ENCODE data around the gene HEATR9.

Gene HEATR9

GRCh38 chr17:35914354-35914753, 45.7 kb upstream of the HEATR9 start:
- no peaks in the 10 kb centered on the region for H3K9me3 ChIP-seq (replicated peaks; ENCODE audit: insufficient read depth, low read length)
- H3K79me2 ChIP-seq (ENCODE audit: low read length), result no peaks in the 10 kb centered on the region
- H3K4me2 ChIP-seq (ENCODE audit: low read depth, low read length), result no peak overlapping the region
- no peaks in the 10 kb centered on the region for H3F3A ChIP-seq (ENCODE audit: insufficient read depth, low read length)
- no peak overlapping the region for H2AFZ ChIP-seq (ENCODE audit: low read length)
- no peaks in the 10 kb centered on the region for H3K4me1 ChIP-seq (ENCODE audit: low read length)
- H3K9me2 ChIP-seq (replicated peaks; ENCODE audit: insufficient read depth, low read length), result no peaks in the 10 kb centered on the region
- DNase-seq, result no peak
- no peak overlapping the region for H3K27ac ChIP-seq (ENCODE audit: low read length)
- no peaks in the 10 kb centered on the region for H4K20me1 ChIP-seq (ENCODE audit: insufficient read depth, low read length)
- no peak overlapping the region for H3K9ac ChIP-seq (ENCODE audit: low read length)
- H3K4me3 ChIP-seq (ENCODE audit: low read length), result no peak overlapping the region
- no peaks in the 10 kb centered on the region for H3K27me3 ChIP-seq (replicated peaks; ENCODE audit: insufficient read depth, low read length)
- H3K36me3 ChIP-seq (replicated peaks; ENCODE audit: insufficient read depth, low read length), result no peaks in the 10 kb centered on the region
- TF ChIP-seq EZH2 (optimal IDR thresholded peaks at IDR 0.05; ENCODE audit: low read depth, low read length), result no peak
- TF ChIP-seq CTCF (IDR thresholded peaks at IDR 0.05; ENCODE audit: low read length), result no peak
- TF ChIP-seq EZH2phosphoT487 (IDR thresholded peaks at IDR 0.05; ENCODE audit: low read length), result no peak

- TF ChIP-seq CTCF (IDR thresholded peaks at IDR 0.05; ENCODE audit: low read length) (no peak), EZH2phosphoT487 (IDR thresholded peaks at IDR 0.05; ENCODE audit: low read length) (no peak), EZH2 (optimal IDR thresholded peaks at IDR 0.05; ENCODE audit: low read depth, low read length) (no peak)
- no peak overlapping the region for H2AFZ ChIP-seq (ENCODE audit: low read length)
- H3K27ac ChIP-seq (ENCODE audit: low read length), result no peak overlapping the region
- H3K36me3 ChIP-seq (replicated peaks; ENCODE audit: insufficient read depth, low read length), result no peaks in the 10 kb centered on the region
- no peaks in the 10 kb centered on the region for H3K4me1 ChIP-seq (ENCODE audit: low read length)
- no peak overlapping the region for H3K4me2 ChIP-seq (ENCODE audit: low read depth, low read length)
- no peaks in the 10 kb centered on the region for H3K9me3 ChIP-seq (replicated peaks; ENCODE audit: insufficient read depth, low read length)
- no peaks in the 10 kb centered on the region for H3K27me3 ChIP-seq (replicated peaks; ENCODE audit: insufficient read depth, low read length)
- no peak overlapping the region for H3K4me3 ChIP-seq (ENCODE audit: low read length)
- no peak for DNase-seq
- no peaks in the 10 kb centered on the region for H3K79me2 ChIP-seq (ENCODE audit: low read length)
- no peaks in the 10 kb centered on the region for H4K20me1 ChIP-seq (ENCODE audit: insufficient read depth, low read length)
- H3K9ac ChIP-seq (ENCODE audit: low read length), result no peak overlapping the region
- H3K9me2 ChIP-seq (replicated peaks; ENCODE audit: insufficient read depth, low read length), result no peaks in the 10 kb centered on the region
- H3F3A ChIP-seq (ENCODE audit: insufficient read depth, low read length), result no peaks in the 10 kb centered on the region
These were observed 44.9 kb upstream of the HEATR9 start for GRCh38 chr17:35913609-35914008.

GRCh38 chr17:35912942-35913341, 44.3 kb upstream of the HEATR9 start:
- no peak for DNase-seq
- no peaks in the 10 kb centered on the region for H3K9me3 ChIP-seq (replicated peaks; ENCODE audit: insufficient read depth, low read length)
- no peaks in the 10 kb centered on the region for H3K36me3 ChIP-seq (replicated peaks; ENCODE audit: insufficient read depth, low read length)
- no peaks in the 10 kb centered on the region for H3F3A ChIP-seq (ENCODE audit: insufficient read depth, low read length)
- no peak overlapping the region for H2AFZ ChIP-seq (ENCODE audit: low read length)
- no peaks in the 10 kb centered on the region for H3K27me3 ChIP-seq (replicated peaks; ENCODE audit: insufficient read depth, low read length)
- H3K9ac ChIP-seq (ENCODE audit: low read length), result no peak overlapping the region
- no peak for TF ChIP-seq EZH2phosphoT487 (IDR thresholded peaks at IDR 0.05; ENCODE audit: low read length)
- no peak for TF ChIP-seq EZH2 (optimal IDR thresholded peaks at IDR 0.05; ENCODE audit: low read depth, low read length)
- TF ChIP-seq CTCF (IDR thresholded peaks at IDR 0.05; ENCODE audit: low read length), result no peak
- no peaks in the 10 kb centered on the region for H3K79me2 ChIP-seq (ENCODE audit: low read length)
- no peak overlapping the region for H3K4me2 ChIP-seq (ENCODE audit: low read depth, low read length)
- H3K9me2 ChIP-seq (replicated peaks; ENCODE audit: insufficient read depth, low read length), result no peaks in the 10 kb centered on the region
- H3K27ac ChIP-seq (ENCODE audit: low read length), result no peak overlapping the region
- no peaks in the 10 kb centered on the region for H3K4me1 ChIP-seq (ENCODE audit: low read length)
- no peak overlapping the region for H3K4me3 ChIP-seq (ENCODE audit: low read length)
- H4K20me1 ChIP-seq (ENCODE audit: insufficient read depth, low read length), result no peaks in the 10 kb centered on the region

All from MM.1S (cell line).